SK-N-SH (cell line): ENCODE results near the gene RASGRP4. TPM values are rescaled to one million over a fixed set of nuclear protein-coding genes. Genes with fewer than 3 reads are reported as not detected.

Experiments used
- CTCF ChIA-PET: fragments of 300-600, 350-600 bp; formaldehyde crosslinking; extraction: SDS; loops from one replicate; lab custom pipeline; 2021; lab: Yijun Ruan, JAX
- POLR2A ChIA-PET: fragments of 350-600 bp; sonication (Branson Sonifier 250); formaldehyde crosslinking; extraction: SDS; loops from one replicate; lab custom pipeline; 2020; ENCODE audit warnings: antibody characterized with exemption, inconsistent platforms; lab: Yijun Ruan, JAX
- DNase-seq: peaks from one replicate; pipeline ENCODE4 v3.0.0; 2012
- H2AFZ ChIP-seq: fragments of 200-600 bp; sonication (generic); 2 replicates; pipeline ENCODE4 v1.8.1; 2016; ENCODE audit warnings: antibody characterized with exemption, mild to moderate bottlenecking, low read depth
- H3F3A ChIP-seq: fragments of 200-600 bp; sonication (generic); replicated peaks from 2 replicates; pipeline ENCODE3; 2016; ENCODE audit warnings: antibody characterized with exemption, mild to moderate bottlenecking; ENCODE audit not compliant: insufficient read depth
- H3K27ac ChIP-seq, 2 experiments: fragments of 200-500 bp in 1 of 2; fragments of 200-600 bp in 1 of 2; sonication (Bioruptor generic) in 1 of 2; sonication (generic), shearing (Covaris generic) in 1 of 2; 2 replicates each; pipeline versions ENCODE4 v1.5.1 to v1.6.1; 2014 to 2016; ENCODE audit warnings: low read depth in 2 of 2, inconsistent platforms in 1 of 2, low read length in 1 of 2, mild to moderate bottlenecking in 1 of 2, mixed read lengths in 1 of 2
- H3K27me3 ChIP-seq: fragments of 200-600 bp; sonication (generic), shearing (Covaris generic); 2 replicates; pipeline ENCODE4 v1.6.1; 2016; ENCODE audit warnings: mixed run types; ENCODE audit not compliant: insufficient read depth
- H3K36me3 ChIP-seq, 2 experiments: fragments of 200-500 bp in 1 of 2; fragments of 200-600 bp in 1 of 2; sonication (Bioruptor generic) in 1 of 2; sonication (generic) in 1 of 2; replicated peaks in 1 of 2; 2 replicates each; pipeline versions ENCODE3 to v1.5.1; 2014 to 2016; ENCODE audit warnings: low read length in 1 of 2, mild to moderate bottlenecking in 1 of 2; ENCODE audit not compliant: insufficient read depth in 2 of 2, control insufficient read depth in 1 of 2
- H3K4me1 ChIP-seq, 2 experiments: fragments of 200-500 bp in 1 of 2; fragments of 200-600 bp in 1 of 2; sonication (Bioruptor generic) in 1 of 2; sonication (generic), shearing (Covaris generic) in 1 of 2; 2 replicates each; pipeline versions ENCODE4 v1.5.1 to v1.6.1; 2014 to 2016; ENCODE audit warnings: low read depth in 1 of 2, low read length in 1 of 2, mixed run types in 1 of 2; ENCODE audit not compliant: insufficient read depth in 2 of 2, control insufficient read depth in 1 of 2
- H3K4me2 ChIP-seq: fragments of 200-600 bp; sonication (generic), shearing (Covaris generic); 2 replicates; pipeline ENCODE4 v1.6.1; 2017; ENCODE audit warnings: mixed run types
- H3K4me3 ChIP-seq, 2 experiments: fragments of 200-500 bp in 1 of 2; fragments of 200-600 bp in 1 of 2; sonication (Bioruptor generic) in 1 of 2; sonication (generic), shearing (Covaris generic) in 1 of 2; 2 replicates each; pipeline versions ENCODE4 v1.5.1 to v1.8.1; 2014 to 2016; ENCODE audit warnings: low read depth in 2 of 2, inconsistent platforms in 1 of 2, low read length in 1 of 2, mild to moderate bottlenecking in 1 of 2, mixed read lengths in 1 of 2, moderate library complexity in 1 of 2
- H3K79me2 ChIP-seq: fragments of 200-600 bp; sonication (generic); 2 replicates; pipeline ENCODE4 v1.8.1; 2017; ENCODE audit warnings: mild to moderate bottlenecking; ENCODE audit not compliant: insufficient read depth
- H3K9ac ChIP-seq: fragments of 200-600 bp; sonication (generic); 2 replicates; pipeline ENCODE4 v1.6.1; 2017; ENCODE audit warnings: mixed run types
- H3K9me2 ChIP-seq: fragments of 200-600 bp; sonication (generic); 2 replicates; pipeline ENCODE4 v1.6.1; 2017; ENCODE audit warnings: mixed run types
- H3K9me3 ChIP-seq: fragments of 200-600 bp; sonication (generic); 2 replicates; pipeline ENCODE4 v1.6.1; 2017; ENCODE audit warnings: mixed run types, mild to moderate bottlenecking, moderate library complexity
- H4K20me1 ChIP-seq: fragments of 200-600 bp; sonication (generic); 2 replicates; pipeline ENCODE4 v1.6.1; 2017; ENCODE audit warnings: mild to moderate bottlenecking, mixed run types; ENCODE audit not compliant: insufficient read depth
- CHD2 ChIP-seq: fragments of 150-350 bp; IDR thresholded peaks from 2 replicates; pipeline ENCODE4 v1.6.1; 2018; ENCODE audit warnings: low read length; ENCODE audit not compliant: partially characterized antibody
- ELF1 ChIP-seq: IDR thresholded peaks from 2 replicates; pipeline ENCODE4 v1.4.0; 2012
- EP300 ChIP-seq, 2 experiments: IDR thresholded peaks; 2 replicates each; pipeline versions ENCODE4 v1.4.0 to v1.6.1; 2012; ENCODE audit warnings: borderline replicate concordance in 1 of 2, low read depth in 1 of 2, low read length in 1 of 2
- EZH2phosphoT487 ChIP-seq: fragments of 200-600 bp; sonication (generic); IDR thresholded peaks from 2 replicates; pipeline ENCODE4 v1.6.1; 2017; ENCODE audit warnings: low read depth, mixed run types, mild to moderate bottlenecking, antibody characterized with exemption, moderate library complexity, borderline replicate concordance
- FOSL2 ChIP-seq: IDR thresholded peaks from 2 replicates; pipeline ENCODE4 v1.4.0; 2012; ENCODE audit warnings: low read depth, mild to moderate bottlenecking, moderate library complexity, borderline replicate concordance
- FOXJ3 ChIP-seq: sonication (generic); formaldehyde crosslinking; IDR thresholded peaks from 2 replicates; pipeline ENCODE4 v1.5.1; 2020; ENCODE audit warnings: mild to moderate bottlenecking, missing genetic modification reagents
- JUND ChIP-seq: IDR thresholded peaks from 2 replicates; pipeline ENCODE4 v1.4.0; 2012
- MAX ChIP-seq: IDR thresholded peaks from 2 replicates; pipeline ENCODE4 v1.4.0; 2012; ENCODE audit warnings: low read depth
- MEF2A ChIP-seq: IDR thresholded peaks from 2 replicates; pipeline ENCODE4 v1.4.0; 2012; ENCODE audit warnings: low read depth, borderline replicate concordance
- NFIC ChIP-seq: IDR thresholded peaks from 2 replicates; pipeline ENCODE4 v1.4.0; 2012; ENCODE audit warnings: borderline replicate concordance
- NRF1 ChIP-seq: IDR thresholded peaks from 2 replicates; pipeline ENCODE4 v1.6.1; 2012; ENCODE audit warnings: low read depth, mild to moderate bottlenecking, low read length
- POLR2AphosphoS5 ChIP-seq: IDR thresholded peaks from 2 replicates; pipeline ENCODE4 v1.6.1; 2012; ENCODE audit warnings: low read depth, low read length
- RCOR1 ChIP-seq: fragments of 150-350 bp; IDR thresholded peaks from 2 replicates; pipeline ENCODE4 v1.6.1; 2017; ENCODE audit warnings: antibody characterized with exemption, low read length
- REST ChIP-seq: IDR thresholded peaks from 2 replicates; pipeline ENCODE4 v1.6.1; 2012; ENCODE audit warnings: mild to moderate bottlenecking, low read depth, low read length, moderate library complexity
- RXRA ChIP-seq: IDR thresholded peaks from 2 replicates; pipeline ENCODE4 v1.4.0; 2012; ENCODE audit warnings: low read depth, mild to moderate bottlenecking, borderline replicate concordance
- SIN3A ChIP-seq: IDR thresholded peaks from 2 replicates; pipeline ENCODE4 v1.6.1; 2012; ENCODE audit warnings: low read depth, mild to moderate bottlenecking, low read length, moderate library complexity, borderline replicate concordance
- TAF1 ChIP-seq: IDR thresholded peaks from 2 replicates; pipeline ENCODE4 v1.6.1; 2012; ENCODE audit warnings: low read depth, mild to moderate bottlenecking, low read length, moderate library complexity, borderline replicate concordance
- TCF12 ChIP-seq: IDR thresholded peaks from 2 replicates; pipeline ENCODE4 v1.4.0; 2012
- USF1 ChIP-seq: IDR thresholded peaks from 2 replicates; pipeline ENCODE4 v1.4.0; 2012; ENCODE audit warnings: low read depth, borderline replicate concordance
- YY1 ChIP-seq: IDR thresholded peaks from 2 replicates; pipeline ENCODE4 v1.4.0; 2012; ENCODE audit warnings: low read depth, mild to moderate bottlenecking
- WGBS: methylation state at CpG from one replicate; pipeline ENCODE4 v1.1.6; 2017; ENCODE audit warnings: low lambda C conversion rate; 5-methylcytosine and 5-hydroxymethylcytosine counted together
- polyA plus RNA-seq, 3 experiments: library from polyadenylated mRNA; depleted of rRNA; stranded (reverse); fragments of >200 nt; gene quantifications; 2 replicates each; pipeline ENCODE4 v1.2.3, GENCODE V29; 2012

Gene RASGRP4
- polyA plus RNA-seq, 1 of the 3 experiments (the other 2 are of a cell fraction), result not detected

- H3K9me3 ChIP-seq, result no peaks in the 10 kb centered on the region
- no peak overlapping the region for H2AFZ ChIP-seq
- DNase-seq, result no peak
- no peak overlapping the region for H3K4me3 ChIP-seq
- H4K20me1 ChIP-seq, result no peaks in the 10 kb centered on the region
- no peaks in the 10 kb centered on the region for H3K4me1 ChIP-seq
- no peak overlapping the region for H3K9ac ChIP-seq
- H3K9me2 ChIP-seq, result no peaks in the 10 kb centered on the region
- no peak overlapping the region for H3K4me2 ChIP-seq
- ChIA-PET CTCF (interaction anchor here (1.3 kb wide), 1 partner anchor 62 kb away, joined by 3 read pairs; the partner anchor contains the start of gene FAM98C), POLR2A (no interaction called here)
- TF ChIP-seq YY1 (no peak), POLR2AphosphoS5 (no peak), RCOR1 (no peak), EP300 (IDR thresholded peaks at IDR 0.05; ENCODE audit: borderline replicate concordance in 1 of 2, low read depth in 1 of 2, low read length in 1 of 2) (no peak), REST (no peak), TAF1 (no peak), MEF2A (no peak), NFIC (no peak), ELF1 (no peak), USF1 (no peak), FOXJ3 (no peak), EZH2phosphoT487 (no peak), RXRA (no peak), MAX (no peak), SIN3A (no peak), CHD2 (no peak), JUND (no peak), TCF12 (no peak), FOSL2 (no peak), NRF1 (no peak)
- H3K27ac ChIP-seq, result no peak overlapping the region
- H3K36me3 ChIP-seq, result no peaks in the 10 kb centered on the region
- WGBS, result 32% methylated on average over 15 of the region's 15 CpGs
- no peaks in the 10 kb centered on the region for H3F3A ChIP-seq
- H3K27me3 ChIP-seq, result no peaks in the 10 kb centered on the region; the same call in 1 of the 2 replicates
- no peaks in the 10 kb centered on the region for H3K79me2 ChIP-seq
These were observed 38.5 kb upstream of the RASGRP4 start for GRCh38 chr19:38464421-38465082.
